Caco-2 (cell line): ENCODE results near the gene CSTPP1. TPM values are rescaled to one million over a fixed set of nuclear protein-coding genes. Genes with fewer than 3 reads are reported as not detected.
"Not testable (repeated sequence)": the region's sequence is repeated elsewhere in the genome, so short reads cannot be mapped to it uniquely, and the experiment has no call there.

Experiments
- BruUV-seq: library from RNA; stranded (reverse); fragments of 400-500 nt; replicated peaks from 2 replicates; lab custom pipeline; 2021; lab: Mats Ljungman, UMichigan
- CTCF ChIA-PET: fragments of 300-600 bp; sonication (Branson Sonifier 250); formaldehyde crosslinking; loops from one replicate; lab custom pipeline; 2022; ENCODE audit warnings: antibody characterized with exemption; lab: Charles Lee
- POLR2A ChIA-PET: fragments of 300-600 bp; sonication (Branson Sonifier 250); formaldehyde crosslinking; loops from one replicate; lab custom pipeline; 2022; ENCODE audit warnings: antibody characterized with exemption; lab: Charles Lee
- DNase-seq, 2 experiments: peaks; one replicate each; pipeline versions ENCODE4 v3.0.0 to v3.0.0-alpha.2; 2020 to 2022
- H3K27me3 ChIP-seq: replicated peaks from 2 replicates; pipeline ENCODE4 v1.6.0; 2011; ENCODE audit warnings: low read length; ENCODE audit not compliant: control insufficient read depth, insufficient read depth
- H3K36me3 ChIP-seq: 2 replicates; pipeline ENCODE4 v1.5.1; 2011; ENCODE audit warnings: low read length; ENCODE audit not compliant: control insufficient read depth, insufficient read depth
- H3K4me1 ChIP-seq: fragments of 250-450 bp; sonication (Bioruptor Pico); 2 replicates; pipeline ENCODE4 v1.5.1; 2020; ENCODE audit warnings: mild to moderate bottlenecking
- H3K4me3 ChIP-seq: 2 replicates; pipeline ENCODE4 v1.5.1; 2011; ENCODE audit warnings: low read depth, mild to moderate bottlenecking, control low read depth, low read length
- H3K9me3 ChIP-seq: fragments of 250-450 bp; sonication (Bioruptor Pico); 2 replicates; pipeline ENCODE4 v1.5.1; 2020; ENCODE audit warnings: mild to moderate bottlenecking, moderate library complexity
- H3K27ac Mint-ChIP-seq: one replicate; pipeline ENCODE4 v1.8.0; 2022; ENCODE audit warnings: mixed read lengths; ENCODE audit not compliant: unreplicated experiment
- H3K27me3 Mint-ChIP-seq: one replicate; pipeline ENCODE4 v1.8.0; 2022; ENCODE audit warnings: mixed read lengths; ENCODE audit not compliant: insufficient read depth, unreplicated experiment
- H3K36me3 Mint-ChIP-seq: one replicate; pipeline ENCODE4 v1.8.0; 2022; ENCODE audit warnings: mild to moderate bottlenecking, mixed read lengths; ENCODE audit not compliant: insufficient read depth, unreplicated experiment
- H3K4me1 Mint-ChIP-seq: one replicate; pipeline ENCODE4 v1.8.0; 2022; ENCODE audit warnings: low read depth, mixed read lengths; ENCODE audit not compliant: unreplicated experiment
- H3K4me3 Mint-ChIP-seq: one replicate; pipeline ENCODE4 v1.8.0; 2022; ENCODE audit warnings: mild to moderate bottlenecking, moderate library complexity, mixed read lengths; ENCODE audit not compliant: unreplicated experiment
- H3K9me3 Mint-ChIP-seq: one replicate; pipeline ENCODE4 v1.8.0; 2022; ENCODE audit warnings: mixed read lengths; ENCODE audit not compliant: unreplicated experiment
- CTCF ChIP-seq, 2 experiments: fragments of 200-600 bp in 1 of 2; IDR thresholded peaks; 1 replicate in 1 of 2; 2 replicates in 1 of 2; pipeline versions ENCODE4 v1.5.1 to v1.8.0; 2011 to 2022; ENCODE audit warnings: antibody characterized with exemption in 1 of 2, control low read depth in 1 of 2, inconsistent platforms in 1 of 2, low read depth in 1 of 2, low read length in 1 of 2, mild to moderate bottlenecking in 1 of 2, moderate library complexity in 1 of 2; ENCODE audit not compliant: insufficient read depth in 1 of 2, severe bottlenecking in 1 of 2, unreplicated experiment in 1 of 2
- intact Hi-C: fragments of 100-400 bp; cut with micrococcal nuclease; formaldehyde crosslinking; loops from one replicate; pipeline ENCODE4 v1.10.0; 2022; ENCODE audit not compliant: unreplicated experiment
- total RNA-seq: library from RNA; stranded (reverse); gene quantifications from 2 replicates; pipeline ENCODE4 v1.2.3, GENCODE V29; 2022

The CSTPP1 gene
- total RNA-seq, 1 experiment from 2014 or later, result 22.9 TPM

- DNase-seq, result no peak
- POLR2A ChIA-PET, result no interaction called here
Observed at GRCh38 chr11:47078751-47079521, 142.4 kb downstream of the CSTPP1 start.

GRCh38 chr11:47080775-47081174 lies 144.2 kb downstream of the CSTPP1 start:
- H3K36me3 ChIP-seq, H3K4me1 Mint-ChIP-seq, H3K4me3 ChIP-seq, H3K4me3 Mint-ChIP-seq, intact Hi-C loops, H3K9me3 Mint-ChIP-seq, H3K27me3 ChIP-seq, H3K27ac Mint-ChIP-seq, POLR2A ChIA-PET, BruUV-seq, H3K4me1 ChIP-seq, H3K36me3 Mint-ChIP-seq, H3K9me3 ChIP-seq, CTCF ChIA-PET, H3K27me3 Mint-ChIP-seq, DNase-seq: not testable (repeated sequence)

More at GRCh38 chr11:47078751-47079521, 142.4 kb downstream of the CSTPP1 start:
- H3K4me3 ChIP-seq, result no peak overlapping the region
- no peaks in the 10 kb centered on the region for H3K36me3 ChIP-seq
- peaks cover 10% of the 10 kb centered on the region; the same call in 1 of the 2 replicates for H3K4me1 ChIP-seq
- no TSS peak for BruUV-seq
- H3K27ac Mint-ChIP-seq, result no peak overlapping the region
- H3K4me1 Mint-ChIP-seq, result no peaks in the 10 kb centered on the region
- CTCF ChIA-PET, result no interaction called here
- H3K4me3 Mint-ChIP-seq, result no peak overlapping the region
- H3K27me3 ChIP-seq, result no peaks in the 10 kb centered on the region
- H3K27me3 Mint-ChIP-seq, result no peaks in the 10 kb centered on the region
- no peak for TF ChIP-seq CTCF (IDR thresholded peaks at IDR 0.05; ENCODE audit: insufficient read depth in 1 of 2, low read depth in 1 of 2, low read length in 1 of 2, severe bottlenecking in 1 of 2, unreplicated experiment in 1 of 2)
- H3K36me3 Mint-ChIP-seq, result no peaks in the 10 kb centered on the region
- no peaks in the 10 kb centered on the region for H3K9me3 ChIP-seq
- no peaks in the 10 kb centered on the region for H3K9me3 Mint-ChIP-seq
- intact Hi-C loops, result no loop called here

GRCh38 chr11:47083913-47084312 lies 147.4 kb downstream of the CSTPP1 start:
- H3K4me1 ChIP-seq, result no peaks in the 10 kb centered on the region
- H3K27ac Mint-ChIP-seq, result no peak overlapping the region
- no peaks in the 10 kb centered on the region for H3K27me3 ChIP-seq
- H3K9me3 ChIP-seq, result no peaks in the 10 kb centered on the region
- no TSS peak for BruUV-seq
- ChIA-PET CTCF (no interaction called here), POLR2A (no interaction called here)
- no peaks in the 10 kb centered on the region for H3K9me3 Mint-ChIP-seq
- no peaks in the 10 kb centered on the region for H3K4me1 Mint-ChIP-seq
- H3K36me3 ChIP-seq, result no peaks in the 10 kb centered on the region
- H3K27me3 Mint-ChIP-seq, result no peaks in the 10 kb centered on the region
- intact Hi-C loops, result no loop called here
- H3K4me3 ChIP-seq, result no peak overlapping the region
- DNase-seq, result no peak
- no peaks in the 10 kb centered on the region for H3K36me3 Mint-ChIP-seq
- H3K4me3 Mint-ChIP-seq, result no peak overlapping the region
- TF ChIP-seq CTCF (IDR thresholded peaks at IDR 0.05; ENCODE audit: insufficient read depth in 1 of 2, low read depth in 1 of 2, low read length in 1 of 2, severe bottlenecking in 1 of 2, unreplicated experiment in 1 of 2), result no peak
